NT2/D1 (cell line): Measurements from ENCODE around the gene NIM1K.

ENCODE experiments used
- SUZ12 ChIP-seq: IDR thresholded peaks from 2 replicates; pipeline ENCODE4 v1.6.1; 2011; ENCODE audit not compliant: insufficient read length, insufficient read depth; ENCODE audit errors: extremely low read depth
- YY1 ChIP-seq: IDR thresholded peaks from 2 replicates; pipeline ENCODE4 v1.6.1; 2011; ENCODE audit not compliant: insufficient read length, insufficient read depth
- ZNF274 ChIP-seq: IDR thresholded peaks from 2 replicates; pipeline ENCODE4 v1.6.1; 2011; ENCODE audit warnings: mild to moderate bottlenecking, low read depth, low read length

DNA sequence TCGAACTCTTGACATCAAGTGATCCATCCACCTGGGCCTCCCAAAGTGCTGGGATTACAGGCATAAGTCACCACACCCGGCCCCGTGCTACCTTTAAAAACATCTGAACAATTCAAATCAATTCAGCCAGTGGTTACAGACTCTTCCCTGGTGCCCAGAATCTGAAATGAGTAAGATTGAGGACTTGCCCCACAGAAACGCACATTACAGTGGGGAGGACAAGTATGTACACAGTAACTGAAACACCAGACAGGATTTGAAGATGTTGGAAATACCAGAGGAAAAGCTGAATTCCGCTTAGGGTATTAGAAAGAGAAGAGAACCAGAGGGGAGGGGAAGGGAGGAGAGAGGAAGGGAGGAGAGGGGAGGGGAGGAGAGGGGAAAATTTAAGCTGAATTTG is 17.8 kb downstream of the NIM1K start:
- TF ChIP-seq SUZ12 = no peak
- TF ChIP-seq YY1 = no peak
- no peak for TF ChIP-seq ZNF274
